ENCODE results near the gene ILF3.

The ILF3 gene

DNA sequence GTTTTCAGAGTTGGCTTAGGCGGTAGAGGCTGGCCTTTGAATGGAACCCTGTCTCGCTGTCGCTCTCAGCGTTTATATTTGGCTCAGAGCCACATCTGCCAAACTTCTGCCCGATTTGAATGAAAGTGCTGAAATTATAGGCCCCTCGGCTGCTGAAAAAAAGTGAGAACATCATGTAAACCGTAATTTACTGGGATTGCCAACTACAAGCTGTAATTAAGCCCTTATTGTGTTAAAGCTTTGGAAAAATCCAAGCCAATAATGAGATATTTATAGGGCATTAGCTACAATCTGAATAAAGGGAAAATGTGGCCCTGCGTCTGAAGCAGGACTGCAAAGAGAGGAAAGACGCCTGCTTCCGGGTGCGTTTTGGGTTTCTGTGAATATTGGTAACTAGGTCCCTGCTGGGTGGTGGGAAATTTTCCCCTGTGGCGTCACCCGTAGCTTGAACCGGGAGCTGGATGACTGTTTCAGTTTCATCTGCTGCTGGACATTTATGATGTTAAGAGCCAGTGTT lies 73.6 kb downstream of the ILF3 start:
- in situ Hi-C loops (cut with HindIII; ENCODE audit: low sequenced_read_pairs) = no loop called here

DNA sequence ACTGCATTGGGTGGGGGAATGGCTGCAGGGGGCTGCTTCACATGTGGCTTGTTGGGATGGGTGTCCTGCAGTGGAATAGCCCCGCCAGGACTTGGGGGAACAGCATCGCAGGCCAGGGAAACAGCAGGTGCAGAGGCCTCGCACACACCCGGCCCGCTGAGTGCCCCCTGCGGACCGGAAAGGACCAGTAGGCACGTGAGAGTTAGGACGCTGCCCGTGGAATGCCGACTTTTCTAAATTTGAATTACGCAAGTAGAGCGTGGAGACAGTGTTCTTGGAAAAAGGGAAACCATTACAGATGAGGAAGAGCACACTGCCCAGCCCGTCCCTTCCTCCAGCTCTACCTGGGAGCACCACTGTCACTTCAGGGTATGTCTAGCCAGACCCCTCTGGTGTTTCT lies 75.3 kb downstream of the ILF3 start:
- in situ Hi-C loops (cut with HindIII; ENCODE audit: low sequenced_read_pairs) = no loop called here

DNA sequence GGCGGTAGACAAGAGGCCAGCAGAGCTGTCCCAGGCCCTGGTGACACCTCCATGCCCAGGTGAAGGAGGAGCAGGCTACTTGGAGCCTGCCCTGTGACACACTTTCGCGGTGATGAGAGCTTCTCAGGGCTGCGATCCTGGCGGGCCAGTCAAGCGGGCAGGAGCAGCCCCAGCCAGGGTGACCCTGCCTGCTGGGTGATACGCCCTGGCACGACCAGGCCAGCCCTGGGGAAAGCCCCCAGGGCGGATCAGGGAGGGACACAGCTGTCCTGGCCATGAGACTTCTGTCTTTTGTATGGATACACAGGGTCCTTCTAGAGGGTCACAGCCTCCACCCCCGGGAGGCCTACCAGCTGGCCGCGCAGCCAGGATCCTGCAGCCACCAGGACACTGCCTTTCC lies 76.8 kb downstream of the ILF3 start:
- in situ Hi-C loops (cut with HindIII; ENCODE audit: low sequenced_read_pairs) = no loop called here

DNA sequence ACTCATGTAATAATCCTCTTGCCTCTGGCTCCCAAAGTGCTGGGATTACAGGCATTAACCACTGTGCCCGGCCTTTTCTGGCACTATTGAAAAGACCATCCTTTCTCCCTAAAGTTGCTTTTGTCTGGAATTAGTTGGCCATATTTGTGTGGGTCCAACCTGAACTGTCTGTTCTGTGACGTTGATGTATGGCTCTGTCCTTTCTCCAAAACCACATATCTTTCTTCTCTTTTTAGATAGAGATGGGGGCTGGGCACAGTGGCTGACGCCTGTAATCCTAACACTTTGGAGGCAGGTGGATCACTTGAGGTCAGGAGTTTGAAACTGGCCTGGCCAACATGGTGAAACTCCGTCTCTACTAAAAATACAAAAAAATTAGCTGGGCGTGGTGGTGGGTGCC lies 81.6 kb downstream of the ILF3 start:
- in situ Hi-C loops (cut with HindIII; ENCODE audit: low sequenced_read_pairs) = no loop called here

DNA sequence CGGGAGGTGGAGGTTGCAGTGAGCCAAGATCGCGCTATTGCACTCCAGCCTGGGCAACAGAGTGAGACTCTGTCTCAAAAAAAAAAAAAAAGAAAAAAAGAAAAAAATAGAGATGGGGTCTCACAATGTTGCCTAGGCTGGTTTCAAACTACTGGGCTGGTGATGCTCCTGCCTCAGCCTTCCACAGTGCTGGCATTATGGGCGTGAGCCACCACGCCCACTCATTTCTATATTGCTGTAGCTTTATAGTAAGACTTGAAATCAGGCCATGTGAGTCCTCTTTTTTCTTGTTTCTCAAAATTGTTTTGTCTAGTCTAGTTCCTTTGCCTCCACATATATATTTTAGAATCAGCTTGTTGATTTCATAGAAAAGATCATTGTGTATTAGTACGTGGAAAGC lies 82.0 kb downstream of the ILF3 start:
- in situ Hi-C loops (cut with HindIII; ENCODE audit: low sequenced_read_pairs) = no loop called here

DNA sequence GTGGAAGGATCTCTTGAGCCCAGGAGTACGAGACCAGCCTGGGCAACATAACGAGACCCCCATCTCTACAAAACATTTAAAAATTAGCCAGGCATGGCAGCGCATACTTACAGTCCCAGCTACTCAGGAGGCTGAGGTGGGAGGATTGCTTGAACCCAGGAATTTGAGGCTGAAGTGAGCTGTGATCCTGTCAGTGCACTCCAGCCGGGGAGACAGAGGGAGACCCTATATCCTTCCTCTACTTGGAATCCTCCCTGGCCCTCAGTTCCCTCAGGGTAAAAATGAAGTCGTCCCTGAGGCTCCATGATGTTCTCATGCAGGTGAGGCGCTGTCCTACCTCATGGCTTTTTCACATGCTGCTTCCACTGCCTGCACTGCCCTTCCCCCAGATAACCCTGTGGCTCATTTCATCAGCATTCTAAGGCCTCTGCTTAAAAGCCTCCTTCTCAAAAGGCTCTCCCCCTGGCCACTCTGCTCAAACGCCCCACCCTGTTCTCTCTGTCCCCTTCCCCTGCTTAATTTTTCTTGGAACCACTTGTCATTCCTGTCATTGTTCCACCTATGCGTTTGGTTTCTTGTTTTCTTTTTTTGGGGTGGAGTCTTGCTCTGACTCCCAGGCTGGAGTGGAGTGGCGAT lies 82.9 kb downstream of the ILF3 start:
- in situ Hi-C loops (cut with HindIII; ENCODE audit: low sequenced_read_pairs) = no loop called here

DNA sequence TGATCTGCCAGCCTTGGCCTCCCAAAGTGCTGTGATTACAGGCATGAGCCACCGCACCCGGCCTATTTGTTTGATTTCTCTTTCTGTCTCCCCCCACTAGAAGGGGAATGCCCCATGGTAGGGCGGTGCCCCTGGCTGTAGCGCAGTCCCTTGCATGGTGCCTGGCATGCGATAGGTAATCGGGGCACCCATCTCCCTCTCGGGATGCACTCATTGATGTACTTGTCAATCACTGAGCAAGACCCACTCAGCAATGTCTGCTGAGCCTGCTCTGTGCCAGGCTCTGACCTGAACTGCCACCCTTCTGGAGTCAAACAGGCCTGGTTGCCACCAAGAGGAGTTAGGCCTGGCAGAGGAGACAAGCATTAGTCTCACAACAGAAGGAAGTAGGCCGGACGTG lies 83.6 kb downstream of the ILF3 start:
- in situ Hi-C loops (cut with HindIII; ENCODE audit: low sequenced_read_pairs) = no loop called here

DNA sequence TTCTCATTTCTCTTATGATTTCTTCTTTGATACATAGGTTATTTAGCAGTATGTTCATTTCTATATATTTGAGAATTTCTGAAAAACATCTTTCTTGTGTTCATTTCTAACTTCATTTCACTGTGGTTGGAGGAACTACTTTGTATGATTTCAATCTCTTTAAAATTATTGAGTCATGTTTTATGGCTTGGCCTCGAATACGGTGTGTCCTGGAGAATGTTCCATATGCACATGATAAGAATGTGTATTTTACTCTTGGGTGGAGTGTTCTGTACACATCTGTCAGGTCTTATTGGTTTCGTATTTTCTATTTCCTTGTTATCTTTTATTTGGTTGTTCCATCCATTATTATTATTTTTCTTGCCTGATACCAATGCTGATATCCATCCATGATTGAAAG lies 86.7 kb downstream of the ILF3 start:
- in situ Hi-C loops (cut with HindIII; ENCODE audit: low sequenced_read_pairs) = no loop called here
